Measurements from ENCODE around the gene ARHGAP42. TPM values are rescaled to one million over a fixed set of nuclear protein-coding genes. Genes with fewer than 3 reads are reported as not detected.

Gene ARHGAP42
- total RNA-seq, 1 experiment from 2014 or later, result 7.1 TPM

DNA sequence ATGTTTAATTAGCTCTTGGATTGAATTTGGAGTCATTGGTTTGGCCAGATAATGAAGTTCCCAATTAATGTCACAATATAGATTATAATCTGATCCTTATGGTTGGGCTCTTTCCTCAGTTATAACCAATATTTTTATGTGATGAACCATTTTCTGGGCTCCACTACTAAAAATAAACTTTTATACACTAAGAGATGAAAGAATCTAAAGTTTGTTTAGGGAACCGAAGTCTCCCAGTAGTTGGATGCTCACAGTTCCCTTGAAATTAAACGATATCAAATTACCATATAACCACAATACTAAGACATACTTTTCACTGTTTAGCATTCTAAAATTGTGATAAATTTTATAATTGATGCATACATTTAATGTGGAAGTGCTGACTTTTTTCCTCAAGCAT is 47.0 kb upstream of the ARHGAP42 start:
- POLR2A ChIA-PET, result no interaction called here
- intact Hi-C loops (cut with micrococcal nuclease; ENCODE audit: unreplicated experiment), result no loop called here
- in situ Hi-C loops (cut with HindIII; ENCODE audit: low pct_unique_long_range_greater_than_20kb, low sequenced_read_pairs), result no loop called here
- H3K27me3 ChIP-seq (ENCODE audit: control insufficient read depth, insufficient read depth, low read length), result no peaks in the 10 kb centered on the region
- TF ChIP-seq TCF7L2 (IDR thresholded peaks at IDR 0.05; ENCODE audit: low read depth, low read length), result no peak
- H3K27ac ChIP-seq (ENCODE audit: low read length), result no peak overlapping the region
- BruUV-seq (replicated peaks), result no TSS peak
- no peak overlapping the region for H3K4me3 ChIP-seq (ENCODE audit: low read depth in 2 of 2, low read length in 2 of 2)
- DNase-seq (ENCODE audit: low read depth, low spot score), result no peak
- CTCF ChIA-PET, result no interaction called here
- no peaks in the 10 kb centered on the region for H3K9me3 ChIP-seq (ENCODE audit: control insufficient read depth, insufficient read depth, low read depth, low read length)
- H3K4me1 ChIP-seq (ENCODE audit: control insufficient read depth, insufficient read depth, low read length), result no peaks in the 10 kb centered on the region
- H3K36me3 ChIP-seq (ENCODE audit: control insufficient read depth, insufficient read depth, low read length), result no peaks in the 10 kb centered on the region; the same call in 1 of the 2 replicates
- no peak for ATAC-seq

DNA sequence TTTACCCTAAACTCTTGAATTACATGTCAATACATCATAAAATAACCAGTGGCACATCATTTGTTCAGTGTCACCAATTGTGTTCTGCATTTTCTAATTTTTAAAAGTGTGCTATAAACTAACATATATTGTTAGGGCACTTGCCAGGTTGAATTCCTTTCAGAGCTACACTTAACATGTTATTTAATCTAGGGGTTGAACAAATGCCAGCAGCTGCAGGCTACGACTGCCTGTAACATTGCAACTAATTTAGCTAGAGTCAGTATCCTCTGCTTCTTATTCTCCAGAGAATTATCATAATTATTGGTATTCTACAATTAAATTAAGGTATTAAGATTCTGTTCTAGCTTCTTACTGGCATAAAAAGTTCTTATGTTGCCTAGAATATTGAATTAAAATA is 46.4 kb upstream of the ARHGAP42 start:
- H3K4me3 ChIP-seq (ENCODE audit: low read depth in 2 of 2, low read length in 2 of 2), result no peak overlapping the region
- no peaks in the 10 kb centered on the region for H3K4me1 ChIP-seq (ENCODE audit: control insufficient read depth, insufficient read depth, low read length)
- intact Hi-C loops (cut with micrococcal nuclease; ENCODE audit: unreplicated experiment), result no loop called here
- no peaks in the 10 kb centered on the region for H3K9me3 ChIP-seq (ENCODE audit: control insufficient read depth, insufficient read depth, low read depth, low read length)
- H3K27me3 ChIP-seq (ENCODE audit: control insufficient read depth, insufficient read depth, low read length), result no peaks in the 10 kb centered on the region
- DNase-seq (ENCODE audit: low read depth, low spot score) (no peak), ATAC-seq (no peak)
- in situ Hi-C loops (cut with HindIII; ENCODE audit: low pct_unique_long_range_greater_than_20kb, low sequenced_read_pairs), result no loop called here
- no peaks in the 10 kb centered on the region; the same call in 1 of the 2 replicates for H3K36me3 ChIP-seq (ENCODE audit: control insufficient read depth, insufficient read depth, low read length)
- no TSS peak for BruUV-seq (replicated peaks)
- H3K27ac ChIP-seq (ENCODE audit: low read length), result no peak overlapping the region
- TF ChIP-seq TCF7L2 (IDR thresholded peaks at IDR 0.05; ENCODE audit: low read depth, low read length) (no peak), POLR2AphosphoS5 (IDR thresholded peaks at IDR 0.05; ENCODE audit: low read depth, low read length) (no peak), SIN3A (IDR thresholded peaks at IDR 0.05; ENCODE audit: borderline replicate concordance, insufficient read depth, low read depth, low read length) (no peak)
- TF ChIP-seq, protein P1, sequence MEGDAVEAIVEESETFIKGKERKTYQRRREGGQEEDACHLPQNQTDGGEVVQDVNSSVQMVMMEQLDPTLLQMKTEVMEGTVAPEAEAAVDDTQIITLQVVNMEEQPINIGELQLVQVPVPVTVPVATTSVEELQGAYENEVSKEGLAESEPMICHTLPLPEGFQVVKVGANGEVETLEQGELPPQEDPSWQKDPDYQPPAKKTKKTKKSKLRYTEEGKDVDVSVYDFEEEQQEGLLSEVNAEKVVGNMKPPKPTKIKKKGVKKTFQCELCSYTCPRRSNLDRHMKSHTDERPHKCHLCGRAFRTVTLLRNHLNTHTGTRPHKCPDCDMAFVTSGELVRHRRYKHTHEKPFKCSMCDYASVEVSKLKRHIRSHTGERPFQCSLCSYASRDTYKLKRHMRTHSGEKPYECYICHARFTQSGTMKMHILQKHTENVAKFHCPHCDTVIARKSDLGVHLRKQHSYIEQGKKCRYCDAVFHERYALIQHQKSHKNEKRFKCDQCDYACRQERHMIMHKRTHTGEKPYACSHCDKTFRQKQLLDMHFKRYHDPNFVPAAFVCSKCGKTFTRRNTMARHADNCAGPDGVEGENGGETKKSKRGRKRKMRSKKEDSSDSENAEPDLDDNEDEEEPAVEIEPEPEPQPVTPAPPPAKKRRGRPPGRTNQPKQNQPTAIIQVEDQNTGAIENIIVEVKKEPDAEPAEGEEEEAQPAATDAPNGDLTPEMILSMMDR (IDR thresholded peaks at IDR 0.05), result no peak
- TF ChIP-seq, protein P2, sequence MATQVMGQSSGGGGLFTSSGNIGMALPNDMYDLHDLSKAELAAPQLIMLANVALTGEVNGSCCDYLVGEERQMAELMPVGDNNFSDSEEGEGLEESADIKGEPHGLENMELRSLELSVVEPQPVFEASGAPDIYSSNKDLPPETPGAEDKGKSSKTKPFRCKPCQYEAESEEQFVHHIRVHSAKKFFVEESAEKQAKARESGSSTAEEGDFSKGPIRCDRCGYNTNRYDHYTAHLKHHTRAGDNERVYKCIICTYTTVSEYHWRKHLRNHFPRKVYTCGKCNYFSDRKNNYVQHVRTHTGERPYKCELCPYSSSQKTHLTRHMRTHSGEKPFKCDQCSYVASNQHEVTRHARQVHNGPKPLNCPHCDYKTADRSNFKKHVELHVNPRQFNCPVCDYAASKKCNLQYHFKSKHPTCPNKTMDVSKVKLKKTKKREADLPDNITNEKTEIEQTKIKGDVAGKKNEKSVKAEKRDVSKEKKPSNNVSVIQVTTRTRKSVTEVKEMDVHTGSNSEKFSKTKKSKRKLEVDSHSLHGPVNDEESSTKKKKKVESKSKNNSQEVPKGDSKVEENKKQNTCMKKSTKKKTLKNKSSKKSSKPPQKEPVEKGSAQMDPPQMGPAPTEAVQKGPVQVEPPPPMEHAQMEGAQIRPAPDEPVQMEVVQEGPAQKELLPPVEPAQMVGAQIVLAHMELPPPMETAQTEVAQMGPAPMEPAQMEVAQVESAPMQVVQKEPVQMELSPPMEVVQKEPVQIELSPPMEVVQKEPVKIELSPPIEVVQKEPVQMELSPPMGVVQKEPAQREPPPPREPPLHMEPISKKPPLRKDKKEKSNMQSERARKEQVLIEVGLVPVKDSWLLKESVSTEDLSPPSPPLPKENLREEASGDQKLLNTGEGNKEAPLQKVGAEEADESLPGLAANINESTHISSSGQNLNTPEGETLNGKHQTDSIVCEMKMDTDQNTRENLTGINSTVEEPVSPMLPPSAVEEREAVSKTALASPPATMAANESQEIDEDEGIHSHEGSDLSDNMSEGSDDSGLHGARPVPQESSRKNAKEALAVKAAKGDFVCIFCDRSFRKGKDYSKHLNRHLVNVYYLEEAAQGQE (IDR thresholded peaks at IDR 0.05; ENCODE audit: insufficient read depth in 1 of 2, low read depth in 2 of 2, low read length in 1 of 2), result no peak
- CTCF ChIA-PET, result no interaction called here
- POLR2A ChIA-PET, result no interaction called here

DNA sequence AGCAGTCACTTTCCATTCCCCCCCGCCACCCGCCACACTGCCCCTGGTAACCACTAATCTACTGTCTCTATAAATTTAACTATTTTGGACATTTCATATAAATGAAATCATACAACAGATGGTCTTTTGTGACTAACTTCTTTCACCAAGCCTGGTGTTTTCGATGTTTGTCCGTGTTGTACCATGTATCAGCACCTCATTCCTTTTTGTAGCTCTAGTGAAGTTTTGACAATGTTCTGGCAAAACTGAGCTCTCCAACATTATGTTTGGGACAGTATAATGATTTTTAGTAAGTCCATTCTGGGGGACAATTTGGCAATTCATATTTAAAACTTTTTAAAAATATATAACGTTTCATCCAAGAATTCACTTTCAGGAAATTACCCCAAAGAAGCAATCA is 45.6 kb upstream of the ARHGAP42 start:
- Histone ChIP-seq H3K4me1 (ENCODE audit: control insufficient read depth, insufficient read depth, low read length) (no peaks in the 10 kb centered on the region), H3K36me3 (ENCODE audit: control insufficient read depth, insufficient read depth, low read length) (no peaks in the 10 kb centered on the region; the same call in 1 of the 2 replicates), H3K9me3 (ENCODE audit: control insufficient read depth, insufficient read depth, low read depth, low read length) (no peaks in the 10 kb centered on the region), H3K27ac (ENCODE audit: low read length) (no peak overlapping the region), H3K27me3 (ENCODE audit: control insufficient read depth, insufficient read depth, low read length) (no peaks in the 10 kb centered on the region), H3K4me3 (ENCODE audit: low read depth in 2 of 2, low read length in 2 of 2) (no peak overlapping the region)
- in situ Hi-C loops (cut with HindIII; ENCODE audit: low pct_unique_long_range_greater_than_20kb, low sequenced_read_pairs), result no loop called here
- ChIA-PET POLR2A (no interaction called here), CTCF (no interaction called here)
- intact Hi-C loops (cut with micrococcal nuclease; ENCODE audit: unreplicated experiment), result no loop called here
- DNase-seq (ENCODE audit: low read depth, low spot score) (no peak), ATAC-seq (no peak)
- TF ChIP-seq TCF7L2 (IDR thresholded peaks at IDR 0.05; ENCODE audit: low read depth, low read length) (no peak), POLR2AphosphoS5 (IDR thresholded peaks at IDR 0.05; ENCODE audit: low read depth, low read length) (no peak), SIN3A (IDR thresholded peaks at IDR 0.05; ENCODE audit: borderline replicate concordance, insufficient read depth, low read depth, low read length) (no peak)
- TF ChIP-seq, protein P2 (IDR thresholded peaks at IDR 0.05; ENCODE audit: insufficient read depth in 1 of 2, low read depth in 2 of 2, low read length in 1 of 2), result no peak
- TF ChIP-seq, protein P1 (IDR thresholded peaks at IDR 0.05), result no peak
- BruUV-seq (replicated peaks), result no TSS peak

Data from Panc1 (cell line).